Esophagus (tissue), 2 donors: Measurements from ENCODE around the gene SLC30A7. TPM values are rescaled to one million over a fixed set of nuclear protein-coding genes. Genes with fewer than 3 reads are reported as not detected.

Source experiments
- H3K27ac ChIP-seq, 2 donors: one replicate each; pipeline ENCODE4 v1.5.1; 2013; ENCODE audit warnings: low read depth in 2 of 2, mild to moderate bottlenecking in 2 of 2, inconsistent platforms in 1 of 2, low read length in 1 of 2, moderate library complexity in 1 of 2
- H3K27me3 ChIP-seq, 2 donors: one replicate each; pipeline ENCODE4 v1.6.1; 2013; ENCODE audit warnings: low read length in 2 of 2, control low read depth in 1 of 2, mild to moderate bottlenecking in 1 of 2; ENCODE audit not compliant: insufficient read depth in 2 of 2, control insufficient read depth in 1 of 2
- H3K36me3 ChIP-seq, 2 donors: one replicate each; pipeline ENCODE4 v1.6.1; 2013; ENCODE audit warnings: low read length in 1 of 2; ENCODE audit not compliant: control insufficient read depth in 2 of 2, insufficient read depth in 2 of 2
- H3K4me1 ChIP-seq, 2 donors: one replicate each; pipeline ENCODE4 v1.6.1; 2013; ENCODE audit warnings: low read length in 1 of 2; ENCODE audit not compliant: control insufficient read depth in 2 of 2, insufficient read depth in 2 of 2
- H3K4me3 ChIP-seq, 2 donors: one replicate each; pipeline ENCODE4 v1.5.1; 2013; ENCODE audit warnings: low read length in 2 of 2, mild to moderate bottlenecking in 2 of 2, low read depth in 1 of 2, moderate library complexity in 1 of 2
- H3K9me3 ChIP-seq, 2 donors: one replicate each; pipeline ENCODE4 v1.6.1; 2013; ENCODE audit warnings: mild to moderate bottlenecking in 2 of 2, low read depth in 1 of 2, low read length in 1 of 2, moderate library complexity in 1 of 2; ENCODE audit not compliant: control insufficient read depth in 2 of 2, insufficient read depth in 1 of 2
- WGBS, 2 donors: extraction: QIAGEN DNeasy Blood & Tissue Kit; methylation state at CpG; one replicate each; pipeline ENCODE4 v1.1.7; 2013; 5-methylcytosine and 5-hydroxymethylcytosine counted together
- polyA plus RNA-seq, 2 donors: library from polyadenylated mRNA; stranded (reverse); fragments of 200-250 nt; gene quantifications; one replicate each; pipeline ENCODE4 v1.2.3, GENCODE V29; 2013
- donor health status: healthy with polysubstance abuse.
- donor health status: Bipolar disorder and iron deficiency.

Gene SLC30A7
- polyA plus RNA-seq, 2 donors: 2.2 to 2.8 TPM

DNA sequence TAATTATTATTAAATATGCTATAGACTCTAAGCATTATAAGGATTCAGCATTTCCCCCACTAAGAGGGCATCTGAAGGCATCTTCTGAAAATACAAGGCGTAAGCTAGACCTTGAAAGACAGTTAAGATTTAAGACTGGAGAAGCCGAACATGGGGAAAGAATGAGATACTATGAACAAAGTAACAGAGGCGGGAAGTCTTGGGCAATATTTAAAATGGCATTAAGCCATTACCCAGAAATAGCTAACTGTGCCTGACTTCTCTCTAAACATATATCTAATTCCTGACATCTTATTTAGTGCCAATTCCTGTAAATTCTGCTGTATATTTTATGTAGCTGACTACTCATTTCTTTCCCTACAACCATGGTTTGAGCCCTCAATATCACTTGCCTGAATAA lies 108.8 kb downstream of the SLC30A7 start:
- WGBS, 2 donors: 66 to 75% methylated on average over 3 of the region's 3 CpGs
- H3K4me3 ChIP-seq: no peak overlapping the region

DNA sequence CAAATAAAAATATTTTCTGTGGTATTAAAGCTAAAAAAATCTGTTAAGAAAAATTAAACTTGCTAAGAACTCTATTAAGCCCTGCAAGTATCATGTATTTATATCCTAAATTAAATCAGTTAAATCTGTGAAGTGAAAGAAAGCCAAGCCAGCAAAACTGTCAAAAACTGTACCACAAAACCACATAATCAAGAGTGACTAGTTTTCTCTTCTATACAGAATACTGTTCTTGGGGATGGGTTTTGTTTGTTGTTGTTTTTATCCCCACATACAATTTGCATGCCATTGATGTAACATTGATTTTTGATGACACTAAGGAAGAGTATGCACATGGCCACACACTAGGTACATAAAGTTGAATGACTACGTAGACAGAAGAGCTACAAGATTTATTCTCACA lies 109.3 kb downstream of the SLC30A7 start:
- H3K4me1 ChIP-seq: no peaks in the 10 kb centered on the region
- WGBS, 2 donors: 95 to 97% methylated on average over 1 of the region's 1 CpG
- no peaks in the 10 kb centered on the region for H3K27me3 ChIP-seq
- no peak overlapping the region for H3K27ac ChIP-seq
- no peak overlapping the region for H3K4me3 ChIP-seq
- H3K36me3 ChIP-seq: peaks cover 0 to 3% of the 10 kb centered on the region in 2 donors
- H3K9me3 ChIP-seq: no peaks in the 10 kb centered on the region

More for the DNA sequence above, 108.8 kb downstream of the SLC30A7 start:
- peaks cover 0 to 3% of the 10 kb centered on the region in 2 donors for H3K36me3 ChIP-seq
- no peaks in the 10 kb centered on the region for H3K9me3 ChIP-seq
- no peaks in the 10 kb centered on the region for H3K27me3 ChIP-seq
- no peaks in the 10 kb centered on the region for H3K4me1 ChIP-seq
- no peak overlapping the region for H3K27ac ChIP-seq

DNA sequence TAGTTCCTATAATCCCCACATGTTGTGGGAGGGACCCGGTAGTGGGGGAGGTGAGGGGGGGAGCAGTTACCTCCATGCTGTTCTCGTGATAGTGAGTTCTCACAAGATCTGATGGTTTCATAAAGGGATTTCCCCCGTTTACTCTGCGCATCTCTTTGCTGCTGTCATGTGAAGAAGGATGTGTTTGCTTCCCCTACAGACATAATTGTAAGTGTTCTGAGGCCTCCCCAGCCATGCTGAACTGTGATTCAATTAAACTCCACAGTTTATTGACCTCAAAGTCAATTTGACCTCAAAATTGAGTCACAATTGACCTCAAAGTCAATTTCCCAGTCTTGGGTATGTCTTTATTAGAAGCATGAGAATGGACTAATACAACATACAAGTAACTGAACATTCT lies 110.0 kb downstream of the SLC30A7 start:
- no peak overlapping the region for H3K27ac ChIP-seq
- 86 to 88% methylated on average over 4 of the region's 4 CpGs for WGBS, 2 donors

DNA sequence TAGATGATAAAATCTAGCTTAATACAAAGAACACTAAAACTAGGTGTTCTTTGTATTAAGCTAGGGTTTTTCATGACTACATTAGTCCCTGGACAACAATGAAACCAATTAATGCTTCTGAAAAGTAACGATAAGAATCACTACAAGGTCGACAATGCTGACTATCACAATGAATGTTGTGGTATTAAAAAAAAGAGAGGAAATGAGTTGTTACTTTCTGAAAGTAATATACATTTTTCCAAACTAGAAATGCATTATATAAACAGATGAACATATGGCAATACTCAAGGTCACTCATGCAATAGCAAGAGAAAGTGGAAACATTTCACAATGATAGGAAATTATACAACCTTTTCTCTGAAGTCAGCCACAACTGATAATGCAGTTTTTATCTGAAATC lies 110.7 kb downstream of the SLC30A7 start:
- Histone ChIP-seq H3K27ac (no peak overlapping the region), H3K36me3 (peaks cover 0 to 3% of the 10 kb centered on the region in 2 donors)

More for the DNA sequence above, 110.0 kb downstream of the SLC30A7 start:
- no peaks in the 10 kb centered on the region for H3K4me1 ChIP-seq
- H3K27me3 ChIP-seq: no peaks in the 10 kb centered on the region
- H3K9me3 ChIP-seq: no peaks in the 10 kb centered on the region
- peaks cover 0 to 3% of the 10 kb centered on the region in 2 donors for H3K36me3 ChIP-seq
- no peak overlapping the region for H3K4me3 ChIP-seq

DNA sequence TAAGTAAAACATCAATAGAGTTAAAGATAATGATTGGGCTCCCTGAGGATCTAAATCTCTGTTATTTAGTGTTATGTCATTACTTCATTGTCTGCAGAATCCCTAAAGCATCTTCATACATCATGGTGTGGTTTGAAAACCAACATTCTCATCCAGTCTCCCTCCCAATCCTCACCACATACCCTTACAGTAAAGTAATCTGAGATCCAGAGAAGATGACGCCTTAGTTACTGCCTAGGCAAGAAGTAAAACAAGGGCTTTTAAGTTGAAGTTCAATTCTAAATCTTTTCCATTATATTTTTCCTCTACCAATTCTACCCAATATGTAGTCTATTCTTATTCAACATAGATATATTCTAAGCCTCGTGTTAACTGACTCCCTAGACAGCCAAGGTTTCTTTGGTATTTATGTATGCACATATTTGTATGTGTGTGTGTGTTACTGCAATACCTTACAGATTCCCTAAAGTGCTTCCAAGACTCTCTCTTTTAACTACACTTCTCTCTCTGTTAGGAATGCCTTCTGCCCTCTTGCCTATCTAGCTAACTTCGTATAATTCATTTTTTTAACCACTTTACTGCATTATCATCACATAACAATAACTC lies 112.4 kb downstream of the SLC30A7 start:
- Histone ChIP-seq H3K27ac (no peak overlapping the region), H3K36me3 (peaks cover 0 to 1% of the 10 kb centered on the region in 2 donors), H3K27me3 (no peaks in the 10 kb centered on the region), H3K9me3 (no peaks in the 10 kb centered on the region), H3K4me3 (no peak overlapping the region), H3K4me1 (no peaks in the 10 kb centered on the region)
- 92 to 93% methylated on average over 3 of the region's 3 CpGs for WGBS, 2 donors

More for the DNA sequence above, 110.7 kb downstream of the SLC30A7 start:
- 53 to 67% methylated on average over 2 of the region's 2 CpGs for WGBS, 2 donors
- Histone ChIP-seq H3K4me3 (no peak overlapping the region), H3K4me1 (no peaks in the 10 kb centered on the region), H3K27me3 (no peaks in the 10 kb centered on the region), H3K9me3 (no peaks in the 10 kb centered on the region)

DNA sequence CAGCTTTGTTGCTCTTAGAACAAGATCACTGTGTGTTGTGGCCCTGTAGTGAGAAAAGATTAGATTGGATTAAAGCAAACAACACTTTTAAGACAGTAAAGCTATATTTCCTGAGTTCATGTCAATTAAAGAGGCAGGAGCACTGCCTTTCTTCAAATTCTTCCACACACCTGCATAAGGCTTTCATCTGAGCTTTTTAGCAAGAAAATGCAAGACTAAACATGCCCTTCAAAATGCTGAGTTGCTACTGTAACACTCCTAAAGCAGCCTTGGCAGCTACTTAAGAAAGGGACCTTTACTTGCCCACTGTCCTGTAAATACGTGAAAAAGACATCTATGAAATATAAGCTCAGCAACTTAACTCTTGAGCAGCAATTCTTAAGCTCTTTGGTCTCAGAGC lies 117.9 kb downstream of the SLC30A7 start:
- Histone ChIP-seq H3K9me3 (no peaks in the 10 kb centered on the region), H3K36me3 (peaks cover 0 to 6% of the 10 kb centered on the region in 2 donors), H3K27me3 (no peaks in the 10 kb centered on the region), H3K27ac (no peak overlapping the region), H3K4me3 (no peak overlapping the region), H3K4me1 (no peaks in the 10 kb centered on the region)
- 49 to 56% methylated on average over 1 of the region's 1 CpG for WGBS, 2 donors

DNA sequence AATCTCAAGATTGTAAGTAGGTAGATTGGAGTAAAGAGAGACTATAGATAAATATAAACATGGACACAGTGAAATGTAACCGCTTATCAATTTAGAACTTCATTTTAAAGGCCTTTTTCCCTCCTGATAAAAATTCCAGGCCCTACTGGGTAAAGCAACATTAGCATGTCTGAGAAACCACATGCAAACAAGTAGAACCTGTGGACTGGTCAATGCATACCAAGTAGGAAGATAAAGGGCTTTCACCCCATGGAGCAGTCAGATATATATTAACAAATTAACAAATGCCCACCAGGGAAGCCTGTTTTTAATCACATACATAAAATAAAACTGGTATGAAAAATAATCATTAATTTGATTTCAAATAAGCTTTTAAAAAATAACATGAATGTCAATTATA lies 121.6 kb downstream of the SLC30A7 start:
- Histone ChIP-seq H3K27me3 (no peaks in the 10 kb centered on the region), H3K36me3 (peaks cover 0 to 6% of the 10 kb centered on the region in 2 donors), H3K27ac (no peak overlapping the region), H3K4me1 (no peaks in the 10 kb centered on the region), H3K4me3 (no peak overlapping the region), H3K9me3 (no peaks in the 10 kb centered on the region)
- 89 to 92% methylated on average over 1 of the region's 1 CpG for WGBS, 2 donors

DNA sequence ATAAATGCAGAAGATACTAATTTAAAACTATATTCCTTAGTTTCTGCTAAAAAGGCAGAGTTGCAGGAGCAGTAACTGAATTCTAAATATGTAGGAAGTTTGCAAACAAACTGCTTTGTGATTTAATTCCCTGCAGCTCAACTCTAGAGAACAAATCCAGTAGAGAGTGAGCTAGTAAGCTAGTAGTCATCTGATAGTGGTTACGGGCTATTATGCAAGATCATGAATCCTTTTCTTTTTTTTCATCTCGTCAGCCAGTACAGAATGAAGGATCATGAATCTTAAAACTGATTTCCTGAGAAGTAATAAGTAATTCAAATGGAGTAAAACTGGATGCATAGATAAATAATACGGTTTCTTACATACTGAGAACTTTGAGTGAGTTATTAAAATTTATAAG lies 126.4 kb downstream of the SLC30A7 start:
- no peaks in the 10 kb centered on the region for H3K27me3 ChIP-seq
- 75 to 85% methylated on average over 3 of the region's 3 CpGs for WGBS, 2 donors
- no peaks in the 10 kb centered on the region for H3K9me3 ChIP-seq
- no peaks in the 10 kb centered on the region for H3K4me1 ChIP-seq
- H3K36me3 ChIP-seq: peaks cover 0 to 2% of the 10 kb centered on the region in 2 donors
- no peak overlapping the region for H3K4me3 ChIP-seq
- H3K27ac ChIP-seq: no peak overlapping the region

DNA sequence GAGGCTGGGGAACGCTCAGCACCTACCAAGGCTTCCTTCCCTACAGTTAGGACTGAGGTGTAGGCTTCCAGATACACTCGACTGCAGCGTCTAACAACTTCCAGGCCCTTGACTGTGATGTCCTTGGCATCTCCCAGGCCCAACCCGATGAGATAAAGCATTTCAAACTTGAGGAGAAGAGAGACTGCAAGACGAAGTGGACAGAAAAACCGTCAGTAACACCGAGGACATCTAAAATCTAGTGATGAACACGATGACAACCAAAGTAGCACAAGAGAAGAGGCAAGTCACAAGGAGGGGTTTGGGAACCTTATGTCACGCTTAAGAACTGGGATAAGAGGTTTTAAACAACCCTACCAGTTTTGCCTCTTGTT lies 129.4 kb downstream of the SLC30A7 start:
- Histone ChIP-seq H3K4me3 (peak overlapping the region; percentile 69 to 73), H3K9me3 (no peaks in the 10 kb centered on the region), H3K4me1 (no peaks in the 10 kb centered on the region), H3K27ac (peak overlapping the region; percentile 81 to 83), H3K27me3 (no peaks in the 10 kb centered on the region), H3K36me3 (no peaks in the 10 kb centered on the region)
- 1% methylated on average over 9 of the region's 9 CpGs for WGBS, 2 donors
